ENCODE results near the gene ACOT7.

Gene ACOT7

GRCh38 chr1:6239213-6239752 is 154.3 kb downstream of the ACOT7 start:
- Histone ChIP-seq H3K9ac (ENCODE audit: low read depth, low read length) (0 out of 2 replicates have a peak overlapping the region, but pooled peaks have one; percentile 12), H3K36me3 (ENCODE audit: insufficient read depth, low read length) (peaks cover 3% of the 10 kb centered on the region), H3K79me2 (ENCODE audit: insufficient read depth, low read length) (peaks cover 14% of the 10 kb centered on the region), H3K4me3 (ENCODE audit: low read depth in 1 of 2, low read length in 2 of 2) (no peak overlapping the region), H4K20me1 (ENCODE audit: insufficient read depth, low read length) (peaks cover 10% of the 10 kb centered on the region), H3K27me3 (ENCODE audit: insufficient read depth, low read length, poor library complexity) (no peaks in the 10 kb centered on the region), H3K4me2 (ENCODE audit: insufficient read depth, low read length) (no peak overlapping the region), H3K27ac (ENCODE audit: low read length) (no peak overlapping the region), H3K4me1 (ENCODE audit: insufficient read depth, low read length) (peaks cover 15% of the 10 kb centered on the region), H2AFZ (ENCODE audit: low read depth, low read length) (no peak overlapping the region), H3K9me3 (ENCODE audit: insufficient read depth, low read length, severe bottlenecking) (no peaks in the 10 kb centered on the region)
- TF ChIP-seq CTCF (IDR thresholded peaks at IDR 0.05; ENCODE audit: borderline replicate concordance, extremely low read depth, low read length, poor library complexity, severe bottlenecking): no peak
- TF ChIP-seq EZH2 (IDR thresholded peaks at IDR 0.05; ENCODE audit: borderline replicate concordance, low read depth, low read length, severe bottlenecking): no peak
- DNase-seq (no peak), ATAC-seq (ENCODE audit: insufficient read depth, low read depth) (no peak)

- H3K27ac ChIP-seq (ENCODE audit: low read length): no peak overlapping the region
- H3K4me1 ChIP-seq (ENCODE audit: insufficient read depth, low read length): peaks cover 34% of the 10 kb centered on the region
- H4K20me1 ChIP-seq (ENCODE audit: insufficient read depth, low read length): peaks cover 18% of the 10 kb centered on the region
- peaks cover 33% of the 10 kb centered on the region for H3K79me2 ChIP-seq (ENCODE audit: insufficient read depth, low read length)
- TF ChIP-seq CTCF (IDR thresholded peaks at IDR 0.05; ENCODE audit: borderline replicate concordance, extremely low read depth, low read length, poor library complexity, severe bottlenecking) (no peak), EZH2 (IDR thresholded peaks at IDR 0.05; ENCODE audit: borderline replicate concordance, low read depth, low read length, severe bottlenecking) (no peak)
- H2AFZ ChIP-seq (ENCODE audit: low read depth, low read length): no peak overlapping the region
- no peak for DNase-seq
- peak overlapping the region; percentile 88 for H3K9ac ChIP-seq (ENCODE audit: low read depth, low read length)
- H3K36me3 ChIP-seq (ENCODE audit: insufficient read depth, low read length): peaks cover 25% of the 10 kb centered on the region
- no peak overlapping the region for H3K4me2 ChIP-seq (ENCODE audit: insufficient read depth, low read length)
- H3K9me3 ChIP-seq (ENCODE audit: insufficient read depth, low read length, severe bottlenecking): no peaks in the 10 kb centered on the region
- ATAC-seq (ENCODE audit: insufficient read depth, low read depth): no peak
- no peaks in the 10 kb centered on the region for H3K27me3 ChIP-seq (ENCODE audit: insufficient read depth, low read length, poor library complexity)
- no peak overlapping the region for H3K4me3 ChIP-seq (ENCODE audit: low read depth in 1 of 2, low read length in 2 of 2)
Observed at GRCh38 chr1:6237093-6237492, 156.5 kb downstream of the ACOT7 start.

GRCh38 chr1:6235296-6235677 is 158.3 kb downstream of the ACOT7 start:
- DNase-seq (peak; percentile 18), ATAC-seq (ENCODE audit: insufficient read depth, low read depth) (peak; percentile 15; the same call in 2 of the 3 replicates)
- Histone ChIP-seq H3K4me3 (ENCODE audit: low read depth in 1 of 2, low read length in 2 of 2) (peak overlapping the region; percentile 32 to 93; a peak in 3 of 4 replicates), H3K79me2 (ENCODE audit: insufficient read depth, low read length) (peaks cover 48% of the 10 kb centered on the region), H2AFZ (ENCODE audit: low read depth, low read length) (peak overlapping the region; percentile 94), H3K36me3 (ENCODE audit: insufficient read depth, low read length) (peaks cover 42% of the 10 kb centered on the region), H4K20me1 (ENCODE audit: insufficient read depth, low read length) (peaks cover 18% of the 10 kb centered on the region), H3K4me1 (ENCODE audit: insufficient read depth, low read length) (peaks cover 43% of the 10 kb centered on the region), H3K4me2 (ENCODE audit: insufficient read depth, low read length) (peak overlapping the region; percentile 74), H3K9ac (ENCODE audit: low read depth, low read length) (peak overlapping the region; percentile 88), H3K27me3 (ENCODE audit: insufficient read depth, low read length, poor library complexity) (no peaks in the 10 kb centered on the region), H3K9me3 (ENCODE audit: insufficient read depth, low read length, severe bottlenecking) (no peaks in the 10 kb centered on the region), H3K27ac (ENCODE audit: low read length) (peak overlapping the region; percentile 79)
- no peak for TF ChIP-seq CTCF (IDR thresholded peaks at IDR 0.05; ENCODE audit: borderline replicate concordance, extremely low read depth, low read length, poor library complexity, severe bottlenecking)
- no peak for TF ChIP-seq EZH2 (IDR thresholded peaks at IDR 0.05; ENCODE audit: borderline replicate concordance, low read depth, low read length, severe bottlenecking)
